Caco-2 (cell line): ENCODE results near the gene MRGPRD. TPM values are rescaled to one million over a fixed set of nuclear protein-coding genes. Genes with fewer than 3 reads are reported as not detected.

Experiments used
- BruUV-seq: library from RNA; stranded (reverse); fragments of 400-500 nt; replicated peaks from 2 replicates; lab custom pipeline; 2021; lab: Mats Ljungman, UMichigan
- CTCF ChIA-PET: fragments of 300-600 bp; sonication (Branson Sonifier 250); formaldehyde crosslinking; loops from one replicate; lab custom pipeline; 2022; ENCODE audit warnings: antibody characterized with exemption; lab: Charles Lee
- POLR2A ChIA-PET: fragments of 300-600 bp; sonication (Branson Sonifier 250); formaldehyde crosslinking; loops from one replicate; lab custom pipeline; 2022; ENCODE audit warnings: antibody characterized with exemption; lab: Charles Lee
- DNase-seq, 2 experiments: peaks; one replicate each; pipeline versions ENCODE4 v3.0.0 to v3.0.0-alpha.2; 2020 to 2022
- H3K27me3 ChIP-seq: replicated peaks from 2 replicates; pipeline ENCODE4 v1.6.0; 2011; ENCODE audit warnings: low read length; ENCODE audit not compliant: control insufficient read depth, insufficient read depth
- H3K36me3 ChIP-seq: 2 replicates; pipeline ENCODE4 v1.5.1; 2011; ENCODE audit warnings: low read length; ENCODE audit not compliant: control insufficient read depth, insufficient read depth
- H3K4me1 ChIP-seq: fragments of 250-450 bp; sonication (Bioruptor Pico); 2 replicates; pipeline ENCODE4 v1.5.1; 2020; ENCODE audit warnings: mild to moderate bottlenecking
- H3K4me3 ChIP-seq: 2 replicates; pipeline ENCODE4 v1.5.1; 2011; ENCODE audit warnings: low read depth, mild to moderate bottlenecking, control low read depth, low read length
- H3K9me3 ChIP-seq: fragments of 250-450 bp; sonication (Bioruptor Pico); 2 replicates; pipeline ENCODE4 v1.5.1; 2020; ENCODE audit warnings: mild to moderate bottlenecking, moderate library complexity
- H3K27ac Mint-ChIP-seq: one replicate; pipeline ENCODE4 v1.8.0; 2022; ENCODE audit warnings: mixed read lengths; ENCODE audit not compliant: unreplicated experiment
- H3K27me3 Mint-ChIP-seq: one replicate; pipeline ENCODE4 v1.8.0; 2022; ENCODE audit warnings: mixed read lengths; ENCODE audit not compliant: insufficient read depth, unreplicated experiment
- H3K36me3 Mint-ChIP-seq: one replicate; pipeline ENCODE4 v1.8.0; 2022; ENCODE audit warnings: mild to moderate bottlenecking, mixed read lengths; ENCODE audit not compliant: insufficient read depth, unreplicated experiment
- H3K4me1 Mint-ChIP-seq: one replicate; pipeline ENCODE4 v1.8.0; 2022; ENCODE audit warnings: low read depth, mixed read lengths; ENCODE audit not compliant: unreplicated experiment
- H3K4me3 Mint-ChIP-seq: one replicate; pipeline ENCODE4 v1.8.0; 2022; ENCODE audit warnings: mild to moderate bottlenecking, moderate library complexity, mixed read lengths; ENCODE audit not compliant: unreplicated experiment
- H3K9me3 Mint-ChIP-seq: one replicate; pipeline ENCODE4 v1.8.0; 2022; ENCODE audit warnings: mixed read lengths; ENCODE audit not compliant: unreplicated experiment
- intact Hi-C: fragments of 100-400 bp; cut with micrococcal nuclease; formaldehyde crosslinking; loops from one replicate; pipeline ENCODE4 v1.10.0; 2022; ENCODE audit not compliant: unreplicated experiment
- total RNA-seq: library from RNA; stranded (reverse); gene quantifications from 2 replicates; pipeline ENCODE4 v1.2.3, GENCODE V29; 2022
- TF ChIP-seq, protein P1 (sequence below), 2 experiments: fragments of 200-600 bp in 1 of 2; IDR thresholded peaks; 1 replicate in 1 of 2; 2 replicates in 1 of 2; pipeline versions ENCODE4 v1.5.1 to v1.8.0; 2011 to 2022; ENCODE audit warnings: antibody characterized with exemption in 1 of 2, control low read depth in 1 of 2, inconsistent platforms in 1 of 2, low read depth in 1 of 2, low read length in 1 of 2, mild to moderate bottlenecking in 1 of 2, moderate library complexity in 1 of 2; ENCODE audit not compliant: insufficient read depth in 1 of 2, severe bottlenecking in 1 of 2, unreplicated experiment in 1 of 2

MRGPRD gene
- total RNA-seq, 1 experiment from 2014 or later = not detected

DNA sequence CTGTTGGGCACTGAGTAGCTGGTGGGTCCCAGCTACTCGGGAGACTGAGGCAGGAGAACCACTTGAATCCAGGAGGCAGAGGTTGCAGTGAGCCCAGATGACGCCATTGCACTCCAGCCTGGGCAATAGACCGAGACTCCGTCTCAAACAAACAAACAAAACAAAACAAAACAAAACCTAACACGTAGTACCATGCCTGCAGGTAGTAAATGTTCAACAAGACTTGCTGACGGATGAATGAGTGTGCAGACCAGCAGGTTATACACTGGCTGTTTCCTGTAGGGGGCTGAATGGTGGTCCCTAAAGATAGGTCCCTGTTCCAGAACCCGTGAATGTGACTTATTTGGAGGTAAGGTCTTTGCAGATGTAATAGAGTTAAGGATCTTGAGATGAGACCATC lies 12.8 kb upstream of the MRGPRD start:
- H3K36me3 ChIP-seq = no peaks in the 10 kb centered on the region
- CTCF ChIA-PET = no interaction called here
- TF ChIP-seq, protein P1, sequence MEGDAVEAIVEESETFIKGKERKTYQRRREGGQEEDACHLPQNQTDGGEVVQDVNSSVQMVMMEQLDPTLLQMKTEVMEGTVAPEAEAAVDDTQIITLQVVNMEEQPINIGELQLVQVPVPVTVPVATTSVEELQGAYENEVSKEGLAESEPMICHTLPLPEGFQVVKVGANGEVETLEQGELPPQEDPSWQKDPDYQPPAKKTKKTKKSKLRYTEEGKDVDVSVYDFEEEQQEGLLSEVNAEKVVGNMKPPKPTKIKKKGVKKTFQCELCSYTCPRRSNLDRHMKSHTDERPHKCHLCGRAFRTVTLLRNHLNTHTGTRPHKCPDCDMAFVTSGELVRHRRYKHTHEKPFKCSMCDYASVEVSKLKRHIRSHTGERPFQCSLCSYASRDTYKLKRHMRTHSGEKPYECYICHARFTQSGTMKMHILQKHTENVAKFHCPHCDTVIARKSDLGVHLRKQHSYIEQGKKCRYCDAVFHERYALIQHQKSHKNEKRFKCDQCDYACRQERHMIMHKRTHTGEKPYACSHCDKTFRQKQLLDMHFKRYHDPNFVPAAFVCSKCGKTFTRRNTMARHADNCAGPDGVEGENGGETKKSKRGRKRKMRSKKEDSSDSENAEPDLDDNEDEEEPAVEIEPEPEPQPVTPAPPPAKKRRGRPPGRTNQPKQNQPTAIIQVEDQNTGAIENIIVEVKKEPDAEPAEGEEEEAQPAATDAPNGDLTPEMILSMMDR (IDR thresholded peaks at IDR 0.05; ENCODE audit: insufficient read depth in 1 of 2, low read depth in 1 of 2, low read length in 1 of 2, severe bottlenecking in 1 of 2, unreplicated experiment in 1 of 2) = no peak
- no peaks in the 10 kb centered on the region for H3K4me1 ChIP-seq
- Mint-ChIP-seq H3K36me3 (no peaks in the 10 kb centered on the region), H3K4me3 (no peak overlapping the region), H3K9me3 (no peaks in the 10 kb centered on the region), H3K4me1 (peaks cover 5% of the 10 kb centered on the region), H3K27me3 (peaks cover 2% of the 10 kb centered on the region), H3K27ac (no peak overlapping the region)
- POLR2A ChIA-PET = no interaction called here
- BruUV-seq = no TSS peak
- H3K9me3 ChIP-seq = no peaks in the 10 kb centered on the region
- H3K27me3 ChIP-seq = no peaks in the 10 kb centered on the region
- H3K4me3 ChIP-seq = no peak overlapping the region
- DNase-seq = no peak
- intact Hi-C loops = no loop called here

DNA sequence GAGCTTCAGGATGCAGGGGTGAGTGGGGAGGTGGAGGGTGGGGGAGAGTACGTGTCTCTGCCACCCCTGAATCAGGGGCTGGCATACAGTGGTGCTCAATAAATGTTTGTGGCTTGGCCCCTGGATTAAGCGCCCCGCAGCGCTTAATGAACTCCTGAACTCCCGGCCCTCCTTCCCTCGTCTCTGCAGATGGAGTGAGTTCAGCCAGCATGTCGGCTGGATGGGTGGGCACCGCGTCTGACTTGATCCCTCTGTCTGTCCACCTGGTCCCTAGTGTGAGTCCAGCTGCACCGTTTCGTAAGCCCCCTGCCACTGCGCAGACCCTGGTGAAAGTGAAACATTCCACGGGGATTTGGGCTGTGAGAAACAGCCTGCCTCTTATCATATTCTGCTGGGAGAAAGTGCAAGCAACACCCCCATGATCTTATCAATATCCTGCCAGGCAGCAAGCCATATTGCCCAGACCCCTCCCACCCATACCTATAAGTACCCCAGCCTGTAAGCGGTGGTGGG lies 12.0 kb upstream of the MRGPRD start:
- Mint-ChIP-seq H3K9me3 (no peaks in the 10 kb centered on the region), H3K27ac (no peak overlapping the region), H3K4me3 (no peak overlapping the region), H3K36me3 (no peaks in the 10 kb centered on the region), H3K27me3 (peaks cover 2% of the 10 kb centered on the region), H3K4me1 (peaks cover 5% of the 10 kb centered on the region)
- DNase-seq = peak in 1 of 2 experiments; percentile 35
- Histone ChIP-seq H3K4me1 (no peaks in the 10 kb centered on the region), H3K9me3 (no peaks in the 10 kb centered on the region), H3K4me3 (no peak overlapping the region), H3K27me3 (no peaks in the 10 kb centered on the region), H3K36me3 (no peaks in the 10 kb centered on the region)
- CTCF ChIA-PET = interaction anchor here (0.6 kb wide), 1 partner anchor 53 kb away, joined by 3 read pairs; no protein-coding TSS in a partner anchor
- TF ChIP-seq, protein P1 (IDR thresholded peaks at IDR 0.05; ENCODE audit: insufficient read depth in 1 of 2, low read depth in 1 of 2, low read length in 1 of 2, severe bottlenecking in 1 of 2, unreplicated experiment in 1 of 2) = no peak
- intact Hi-C loops = no loop called here
- POLR2A ChIA-PET = no interaction called here
- BruUV-seq = no TSS peak

DNA sequence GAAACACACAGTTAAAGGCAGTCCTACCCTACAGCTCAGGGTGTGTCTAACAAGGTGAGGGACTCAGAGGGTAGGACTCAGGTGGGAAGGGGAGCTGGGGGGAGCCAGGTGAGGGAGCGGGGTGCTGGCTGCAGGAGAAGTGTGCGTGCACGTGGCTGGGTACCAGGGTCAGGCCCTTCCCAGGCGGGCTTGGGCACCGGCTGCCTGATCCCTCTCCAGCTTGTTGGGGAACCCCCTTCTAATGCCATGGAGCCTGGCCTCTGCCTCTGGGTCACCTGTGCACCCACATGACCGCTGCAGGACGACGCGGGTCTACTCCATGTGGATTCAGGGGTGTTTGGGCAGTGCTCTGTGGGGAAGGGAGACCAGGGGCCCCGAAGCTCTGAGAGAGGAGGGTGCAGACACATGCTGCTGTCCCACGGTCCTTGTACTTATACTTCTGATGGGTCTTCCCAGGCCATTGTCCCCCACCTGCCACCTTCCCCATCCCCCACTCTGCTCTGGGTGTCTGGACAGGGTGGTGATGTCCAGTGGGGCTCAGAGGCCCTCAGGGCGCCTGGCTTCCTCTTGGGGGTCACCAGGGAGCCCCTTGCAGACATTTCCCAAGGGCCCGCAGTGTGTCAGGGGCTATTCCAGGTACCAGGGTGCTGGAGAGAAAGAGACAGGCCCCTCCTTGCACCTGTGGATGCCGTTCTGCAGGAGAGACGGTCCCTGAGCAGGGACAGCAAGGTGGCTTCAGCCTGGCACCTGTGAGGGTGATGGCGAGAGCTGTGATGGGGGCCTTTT lies 10.4 kb upstream of the MRGPRD start:
- H3K4me1 ChIP-seq = no peaks in the 10 kb centered on the region
- DNase-seq = peak in 1 of 2 experiments; percentile 38
- Mint-ChIP-seq H3K27ac (no peak overlapping the region), H3K9me3 (peaks cover 10% of the 10 kb centered on the region), H3K4me1 (peaks cover 5% of the 10 kb centered on the region), H3K36me3 (no peaks in the 10 kb centered on the region), H3K27me3 (peaks cover 2% of the 10 kb centered on the region), H3K4me3 (no peak overlapping the region)
- TF ChIP-seq, protein P1 (IDR thresholded peaks at IDR 0.05; ENCODE audit: insufficient read depth in 1 of 2, low read depth in 1 of 2, low read length in 1 of 2, severe bottlenecking in 1 of 2, unreplicated experiment in 1 of 2) = no peak
- H3K27me3 ChIP-seq = no peaks in the 10 kb centered on the region
- CTCF ChIA-PET = interaction anchor here (0.6 kb wide), 1 partner anchor 44 kb away, joined by 4 read pairs; no protein-coding TSS in a partner anchor
- POLR2A ChIA-PET = no interaction called here
- H3K9me3 ChIP-seq = peaks cover 10% of the 10 kb centered on the region
- no peak overlapping the region for H3K4me3 ChIP-seq
- intact Hi-C loops = no loop called here
- no TSS peak for BruUV-seq
- H3K36me3 ChIP-seq = no peaks in the 10 kb centered on the region
